Loucy (cell line): ENCODE results near the gene GBA2.
A peak's percentile ranks its signal among the peaks of the same experiment; 100 is the strongest.

Experiments
- H2AFZ ChIP-seq: fragments of 200-600 bp; sonication (generic); 2 replicates; pipeline ENCODE4 v1.6.0; 2016; ENCODE audit warnings: antibody characterized with exemption, mild to moderate bottlenecking, low read length, moderate library complexity
- H3F3A ChIP-seq: fragments of 200-600 bp; 2 replicates; pipeline ENCODE4 v1.6.0; 2016; ENCODE audit warnings: antibody characterized with exemption, low read depth, mild to moderate bottlenecking
- H3K27me3 ChIP-seq: fragments of 200-600 bp; sonication (generic); 2 replicates; pipeline ENCODE4 v1.6.1; 2014; ENCODE audit warnings: low read length, mild to moderate bottlenecking; ENCODE audit not compliant: insufficient read depth, poor library complexity, severe bottlenecking
- H3K36me3 ChIP-seq: fragments of 200-600 bp; sonication (generic); 2 replicates; pipeline ENCODE4 v1.6.1; 2016; ENCODE audit warnings: low read length; ENCODE audit not compliant: insufficient read depth
- H3K4me1 ChIP-seq: fragments of 200-600 bp; sonication (generic); 2 replicates; pipeline ENCODE4 v1.5.1; 2014; ENCODE audit warnings: low read length, mild to moderate bottlenecking; ENCODE audit not compliant: insufficient read depth, poor library complexity, severe bottlenecking
- H3K4me2 ChIP-seq: fragments of 200-600 bp; sonication (generic); 2 replicates; pipeline ENCODE4 v1.6.0; 2014; ENCODE audit warnings: antibody characterized with exemption, low read length, low read depth, mild to moderate bottlenecking; ENCODE audit not compliant: poor library complexity, severe bottlenecking
- H3K4me3 ChIP-seq: fragments of 200-600 bp; sonication (generic); 2 replicates; pipeline ENCODE4 v1.5.1; 2014; ENCODE audit warnings: low read length, mild to moderate bottlenecking, mixed read lengths; ENCODE audit not compliant: poor library complexity, severe bottlenecking
- H3K79me2 ChIP-seq: fragments of 200-600 bp; sonication (generic); 2 replicates; pipeline ENCODE4 v1.6.1; 2014; ENCODE audit warnings: low read length; ENCODE audit not compliant: insufficient read depth
- H3K9ac ChIP-seq: fragments of 200-600 bp; sonication (generic); 2 replicates; pipeline ENCODE4 v1.6.0; 2014; ENCODE audit warnings: mild to moderate bottlenecking, low read depth, low read length, moderate library complexity; ENCODE audit not compliant: poor library complexity, severe bottlenecking
- H3K9me2 ChIP-seq: fragments of 200-600 bp; sonication (generic); replicated peaks from 2 replicates; pipeline ENCODE4 v1.6.1; 2016; ENCODE audit warnings: low read depth, low read length, mixed read lengths
- H3K9me3 ChIP-seq: fragments of 200-600 bp; sonication (generic); 2 replicates; pipeline ENCODE4 v1.6.1; 2014; ENCODE audit warnings: mild to moderate bottlenecking, antibody characterized with exemption, low read length, low read depth; ENCODE audit not compliant: insufficient read depth
- H4K20me1 ChIP-seq: fragments of 200-600 bp; sonication (generic); 2 replicates; pipeline ENCODE4 v1.6.0; 2014; ENCODE audit warnings: antibody characterized with exemption, low read length, mild to moderate bottlenecking; ENCODE audit not compliant: insufficient read depth, poor library complexity, severe bottlenecking
- CTCF ChIP-seq: fragments of 200-600 bp; sonication (generic); conservative IDR thresholded peaks from 2 replicates; pipeline ENCODE4 v1.5.1; 2014; ENCODE audit warnings: mild to moderate bottlenecking, antibody characterized with exemption, low read length
- EZH2phosphoT487 ChIP-seq: fragments of 200-600 bp; IDR thresholded peaks from 2 replicates; pipeline ENCODE4 v1.6.1; 2018; ENCODE audit warnings: antibody characterized with exemption, mild to moderate bottlenecking, moderate library complexity, borderline replicate concordance

GBA2 gene

GRCh38 chr9:35748242-35748857 lies 678 bp downstream of the GBA2 start:
- Histone ChIP-seq H3K4me2 (peak overlapping the region; percentile 87), H3K9ac (peak overlapping the region; percentile 79), H4K20me1 (peaks cover 28% of the 10 kb centered on the region), H3K9me3 (no peaks in the 10 kb centered on the region), H3K79me2 (peaks cover 61% of the 10 kb centered on the region), H3K27me3 (no peaks in the 10 kb centered on the region), H3K4me3 (peak overlapping the region; percentile 90), H2AFZ (peak overlapping the region; percentile 89; the same call in 1 of the 2 replicates), H3K36me3 (peaks cover 13% of the 10 kb centered on the region; the same call in 1 of the 2 replicates), H3F3A (no peaks in the 10 kb centered on the region), H3K9me2 (no peaks in the 10 kb centered on the region), H3K4me1 (peaks cover 38% of the 10 kb centered on the region)
- TF ChIP-seq EZH2phosphoT487 = no peak
- TF ChIP-seq CTCF = no peak

DNA sequence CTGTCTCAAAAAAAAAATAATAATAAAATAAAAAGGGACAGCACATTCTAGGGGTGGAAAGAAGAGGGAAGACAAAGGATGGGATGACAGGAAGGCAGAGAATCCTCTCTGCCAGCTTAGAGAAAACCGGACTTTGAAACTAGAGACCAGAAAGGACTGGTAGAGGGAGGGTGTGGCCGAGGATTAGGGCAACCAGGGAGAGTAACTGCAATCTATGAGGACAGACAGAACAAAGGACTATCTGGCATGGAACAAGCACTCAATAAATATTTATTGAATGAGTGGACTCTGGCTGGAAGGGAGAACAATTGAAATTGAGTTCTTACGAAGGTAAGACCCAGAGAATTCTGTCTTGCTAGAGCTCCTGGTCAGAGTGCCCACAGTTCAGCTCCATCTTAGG lies 2.4 kb downstream of the GBA2 start:
- Histone ChIP-seq H3K36me3 (peaks cover 7% of the 10 kb centered on the region; the same call in 1 of the 2 replicates), H3K27me3 (no peaks in the 10 kb centered on the region), H3K9me3 (no peaks in the 10 kb centered on the region), H2AFZ (no peak overlapping the region), H3K9me2 (no peaks in the 10 kb centered on the region), H4K20me1 (peaks cover 33% of the 10 kb centered on the region), H3K79me2 (peaks cover 61% of the 10 kb centered on the region), H3F3A (no peaks in the 10 kb centered on the region), H3K9ac (peak overlapping the region; percentile 79), H3K4me2 (peak overlapping the region; percentile 87), H3K4me3 (peak overlapping the region; percentile 90), H3K4me1 (peaks cover 45% of the 10 kb centered on the region)
- TF ChIP-seq CTCF = no peak
- no peak for TF ChIP-seq EZH2phosphoT487

GRCh38 chr9:35745569-35745968 lies 3.5 kb downstream of the GBA2 start:
- peaks cover 33% of the 10 kb centered on the region for H4K20me1 ChIP-seq
- no peaks in the 10 kb centered on the region for H3K27me3 ChIP-seq
- TF ChIP-seq CTCF (no peak), EZH2phosphoT487 (no peak)
- peak overlapping the region; percentile 34 for H3K9ac ChIP-seq
- H3K4me3 ChIP-seq = peak overlapping the region; percentile 90
- no peaks in the 10 kb centered on the region for H3K9me3 ChIP-seq
- H2AFZ ChIP-seq = no peak overlapping the region
- H3F3A ChIP-seq = no peaks in the 10 kb centered on the region
- peaks cover 60% of the 10 kb centered on the region for H3K79me2 ChIP-seq
- peaks cover 47% of the 10 kb centered on the region for H3K4me1 ChIP-seq
- peak overlapping the region; percentile 87 for H3K4me2 ChIP-seq
- H3K9me2 ChIP-seq = no peaks in the 10 kb centered on the region
- H3K36me3 ChIP-seq = peaks cover 7% of the 10 kb centered on the region; the same call in 1 of the 2 replicates
